H1 (cell line): ENCODE results near the gene ACTBL2. TPM values are rescaled to one million over a fixed set of nuclear protein-coding genes. Genes with fewer than 3 reads are reported as not detected.

Experiments used
- CBX8 ChIP-seq: fragments of 300-800, 300-1000 bp; sonication (generic); IDR thresholded peaks from 2 replicates; pipeline ENCODE4 v1.7.1; 2016; ENCODE audit warnings: low read depth, low read length, borderline replicate concordance
- CTCF ChIP-seq, 3 experiments: IDR thresholded peaks; 1 replicate in 2 of 3; 2 replicates in 1 of 3; pipeline versions ENCODE4 v1.5.1 to v1.6.1; 2011; ENCODE audit warnings: low read length in 3 of 3, mild to moderate bottlenecking in 3 of 3, inconsistent platforms in 2 of 3, low read depth in 1 of 3, moderate library complexity in 1 of 3; ENCODE audit not compliant: insufficient read depth in 1 of 3; ENCODE audit errors: control extremely low read depth in 1 of 3
- SP1 ChIP-seq: IDR thresholded peaks from 2 replicates; pipeline ENCODE4 v1.6.1; 2011; ENCODE audit warnings: low read depth, low read length
- TAF7 ChIP-seq: optimal IDR thresholded peaks from 2 replicates; pipeline ENCODE3; 2011; ENCODE audit warnings: low read depth, mild to moderate bottlenecking, inconsistent platforms, low read length, moderate library complexity, borderline replicate concordance
- TBP ChIP-seq: IDR thresholded peaks from 2 replicates; pipeline ENCODE4 v1.6.1; 2011; ENCODE audit warnings: low read depth, low read length, improper control_type of control experiment
- ZNF274 ChIP-seq: IDR thresholded peaks from 2 replicates; pipeline ENCODE4 v1.7.0; 2012; ENCODE audit warnings: low read length, borderline replicate concordance; ENCODE audit errors: extremely low read depth
- polyA plus RNA-seq, 7 experiments: library from polyadenylated mRNA; depleted of rRNA in 3 of 7; stranded (reverse) in 5 of 7; unstranded in 2 of 7; fragments of >200 nt in 5 of 7; fragments of 200-250 nt in 2 of 7; gene quantifications; 1 replicate in 5 of 7; 2 replicates in 1 of 7; 4 replicates in 1 of 7; pipeline versions ENCODE4 v1.2.1 to v1.2.3, GENCODE V29; 2011 to 2013; ENCODE audit warnings: missing spikeins in 2 of 7, mixed read lengths in 2 of 7
- total RNA-seq: library from RNA; stranded (reverse); fragmentation: NEBNext Ultra II Directional; extraction: Animal tissue kit (Norgen Biotek cat#: 25700); gene quantifications from 2 replicates; pipeline ENCODE4 v1.2.1, GENCODE V29; 2021

Gene ACTBL2
- total and polyA plus RNA-seq, 2 of the 8 experiments (the other 6 are each of a cell fraction or from before 2014, with no cell fraction given) = not detected

- TF ChIP-seq CTCF (IDR thresholded peaks at IDR 0.05; ENCODE audit: control extremely low read depth in 1 of 3, insufficient read depth in 1 of 3, low read depth in 1 of 3, low read length in 3 of 3) (no peak), CBX8 (no peak), SP1 (no peak), TAF7 (no peak), TBP (no peak), ZNF274 (no peak)
Observed at GRCh38 chr5:57492632-57493031, 10.0 kb upstream of the ACTBL2 start (continued).
